ENCODE measurements around the gene LRP1B.

GRCh38 chr2:141439524-141439923 is 691.3 kb downstream of the LRP1B start:
- TF ChIP-seq CTCF (IDR thresholded peaks at IDR 0.05) (no peak), POLR2A (IDR thresholded peaks at IDR 0.05) (no peak)

All from thyroid gland (tissue), 4 donors.